Caco-2 (cell line): ENCODE data around the gene NEUROD1. TPM values are rescaled to one million over a fixed set of nuclear protein-coding genes. Genes with fewer than 3 reads are reported as not detected.

Experiments used
- Bru-seq: library from RNA; stranded (reverse); fragments of 400-500 nt; gene quantifications from one replicate; lab custom pipeline; 2021; lab: Mats Ljungman, UMichigan
- BruChase-seq, 2 experiments: library from RNA; stranded (reverse); fragments of 400-500 nt; gene quantifications; one replicate each; lab custom pipeline; 2021; lab: Mats Ljungman, UMichigan
- BruUV-seq: library from RNA; stranded (reverse); fragments of 400-500 nt; replicated peaks from 2 replicates; lab custom pipeline; 2021; lab: Mats Ljungman, UMichigan
- CTCF ChIA-PET: fragments of 300-600 bp; sonication (Branson Sonifier 250); formaldehyde crosslinking; loops from one replicate; lab custom pipeline; 2022; ENCODE audit warnings: antibody characterized with exemption; lab: Charles Lee
- POLR2A ChIA-PET: fragments of 300-600 bp; sonication (Branson Sonifier 250); formaldehyde crosslinking; loops from one replicate; lab custom pipeline; 2022; ENCODE audit warnings: antibody characterized with exemption; lab: Charles Lee
- DNase-seq, 2 experiments: peaks; one replicate each; pipeline versions ENCODE4 v3.0.0 to v3.0.0-alpha.2; 2020 to 2022
- H3K27me3 ChIP-seq: replicated peaks from 2 replicates; pipeline ENCODE4 v1.6.0; 2011; ENCODE audit warnings: low read length; ENCODE audit not compliant: control insufficient read depth, insufficient read depth
- H3K36me3 ChIP-seq: 2 replicates; pipeline ENCODE4 v1.5.1; 2011; ENCODE audit warnings: low read length; ENCODE audit not compliant: control insufficient read depth, insufficient read depth
- H3K4me1 ChIP-seq: fragments of 250-450 bp; sonication (Bioruptor Pico); 2 replicates; pipeline ENCODE4 v1.5.1; 2020; ENCODE audit warnings: mild to moderate bottlenecking
- H3K4me3 ChIP-seq: 2 replicates; pipeline ENCODE4 v1.5.1; 2011; ENCODE audit warnings: low read depth, mild to moderate bottlenecking, control low read depth, low read length
- H3K9me3 ChIP-seq: fragments of 250-450 bp; sonication (Bioruptor Pico); 2 replicates; pipeline ENCODE4 v1.5.1; 2020; ENCODE audit warnings: mild to moderate bottlenecking, moderate library complexity
- H3K27ac Mint-ChIP-seq: one replicate; pipeline ENCODE4 v1.8.0; 2022; ENCODE audit warnings: mixed read lengths; ENCODE audit not compliant: unreplicated experiment
- H3K27me3 Mint-ChIP-seq: one replicate; pipeline ENCODE4 v1.8.0; 2022; ENCODE audit warnings: mixed read lengths; ENCODE audit not compliant: insufficient read depth, unreplicated experiment
- H3K36me3 Mint-ChIP-seq: one replicate; pipeline ENCODE4 v1.8.0; 2022; ENCODE audit warnings: mild to moderate bottlenecking, mixed read lengths; ENCODE audit not compliant: insufficient read depth, unreplicated experiment
- H3K4me1 Mint-ChIP-seq: one replicate; pipeline ENCODE4 v1.8.0; 2022; ENCODE audit warnings: low read depth, mixed read lengths; ENCODE audit not compliant: unreplicated experiment
- H3K4me3 Mint-ChIP-seq: one replicate; pipeline ENCODE4 v1.8.0; 2022; ENCODE audit warnings: mild to moderate bottlenecking, moderate library complexity, mixed read lengths; ENCODE audit not compliant: unreplicated experiment
- H3K9me3 Mint-ChIP-seq: one replicate; pipeline ENCODE4 v1.8.0; 2022; ENCODE audit warnings: mixed read lengths; ENCODE audit not compliant: unreplicated experiment
- intact Hi-C: fragments of 100-400 bp; cut with micrococcal nuclease; formaldehyde crosslinking; loops from one replicate; pipeline ENCODE4 v1.10.0; 2022; ENCODE audit not compliant: unreplicated experiment
- long read RNA-seq: library from polyadenylated mRNA; stranded (forward); transcript quantifications from one replicate; pipeline ENCODE4 v2.0.0, GENCODE V29; 2022
- total RNA-seq: library from RNA; stranded (reverse); gene quantifications from 2 replicates; pipeline ENCODE4 v1.2.3, GENCODE V29; 2022
- TF ChIP-seq, protein P1 (sequence below), 2 experiments: fragments of 200-600 bp in 1 of 2; IDR thresholded peaks; 1 replicate in 1 of 2; 2 replicates in 1 of 2; pipeline versions ENCODE4 v1.5.1 to v1.8.0; 2011 to 2022; ENCODE audit warnings: antibody characterized with exemption in 1 of 2, control low read depth in 1 of 2, inconsistent platforms in 1 of 2, low read depth in 1 of 2, low read length in 1 of 2, mild to moderate bottlenecking in 1 of 2, moderate library complexity in 1 of 2; ENCODE audit not compliant: insufficient read depth in 1 of 2, severe bottlenecking in 1 of 2, unreplicated experiment in 1 of 2

NEUROD1 gene
- not detected in 2 replicates for total RNA-seq
- not detected for Bru-seq, nascent RNA
- BruChase-seq, experiment 1, labeled RNA remaining after a 2-hour chase = not detected
- not detected for BruChase-seq, experiment 2, labeled RNA remaining after a 6-hour chase
- long read RNA-seq = 0 reads

DNA sequence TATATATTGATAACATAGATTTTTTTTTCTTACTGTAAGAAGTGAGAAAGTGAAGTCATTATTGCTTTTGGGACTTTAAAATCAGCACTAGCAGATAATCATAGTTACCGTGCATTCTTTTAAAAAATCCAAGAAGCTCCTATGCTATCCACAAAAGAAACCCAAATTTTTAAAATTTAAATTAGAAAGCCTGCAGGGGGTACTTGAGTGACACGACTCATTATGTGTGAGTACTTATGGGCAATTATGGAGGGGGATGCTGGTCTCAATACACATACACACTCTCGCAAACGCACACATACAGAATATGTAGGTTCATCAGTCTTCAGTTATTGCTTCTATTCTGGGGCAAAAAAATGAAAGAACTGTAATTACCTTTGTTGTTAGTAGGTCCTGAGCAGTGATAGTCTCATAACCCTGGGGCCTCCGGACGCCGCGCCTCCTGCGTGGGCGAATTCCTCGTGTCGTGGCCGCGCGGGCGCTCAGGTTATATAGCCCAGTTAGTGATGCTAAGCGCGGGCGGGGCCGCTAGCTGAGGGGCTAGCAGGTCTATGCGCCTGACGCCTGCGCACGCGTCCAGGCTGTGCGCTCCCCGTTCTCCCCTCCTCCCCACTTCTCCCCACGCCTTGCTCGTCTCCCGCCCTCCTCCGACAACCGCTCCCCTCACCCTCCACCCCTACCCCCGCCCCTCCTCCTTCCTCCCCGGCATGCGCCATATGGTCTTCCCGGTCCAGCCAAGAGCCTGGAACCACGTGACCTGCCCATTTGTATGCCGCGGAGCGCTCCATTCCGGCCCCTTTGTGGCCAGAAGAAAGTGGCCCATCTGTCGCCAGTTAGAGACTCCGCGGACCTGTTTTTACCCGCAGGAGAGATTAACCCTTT lies at the start of gene NEUROD1:
NEUROD1 (minus strand) TSS at position 463 of the 882 bp plus-strand sequence. CDS start 1,657 bp downstream, outside the sequence.
- Histone ChIP-seq H3K36me3 (no peaks in the 10 kb centered on the region), H3K4me1 (no peaks in the 10 kb centered on the region), H3K27me3 (no peaks in the 10 kb centered on the region), H3K9me3 (no peaks in the 10 kb centered on the region), H3K4me3 (no peak within 1 kb of the TSS)
- ChIA-PET CTCF (no interaction called here), POLR2A (no interaction called here)
- no TSS peak for BruUV-seq
- Mint-ChIP-seq H3K4me3 (no peak within 1 kb of the TSS), H3K27me3 (peaks cover 13% of the 10 kb centered on the region), H3K36me3 (no peaks in the 10 kb centered on the region), H3K27ac (no peak within 1 kb of the TSS), H3K9me3 (peaks cover 10% of the 10 kb centered on the region), H3K4me1 (no peaks in the 10 kb centered on the region)
- TF ChIP-seq, protein P1, sequence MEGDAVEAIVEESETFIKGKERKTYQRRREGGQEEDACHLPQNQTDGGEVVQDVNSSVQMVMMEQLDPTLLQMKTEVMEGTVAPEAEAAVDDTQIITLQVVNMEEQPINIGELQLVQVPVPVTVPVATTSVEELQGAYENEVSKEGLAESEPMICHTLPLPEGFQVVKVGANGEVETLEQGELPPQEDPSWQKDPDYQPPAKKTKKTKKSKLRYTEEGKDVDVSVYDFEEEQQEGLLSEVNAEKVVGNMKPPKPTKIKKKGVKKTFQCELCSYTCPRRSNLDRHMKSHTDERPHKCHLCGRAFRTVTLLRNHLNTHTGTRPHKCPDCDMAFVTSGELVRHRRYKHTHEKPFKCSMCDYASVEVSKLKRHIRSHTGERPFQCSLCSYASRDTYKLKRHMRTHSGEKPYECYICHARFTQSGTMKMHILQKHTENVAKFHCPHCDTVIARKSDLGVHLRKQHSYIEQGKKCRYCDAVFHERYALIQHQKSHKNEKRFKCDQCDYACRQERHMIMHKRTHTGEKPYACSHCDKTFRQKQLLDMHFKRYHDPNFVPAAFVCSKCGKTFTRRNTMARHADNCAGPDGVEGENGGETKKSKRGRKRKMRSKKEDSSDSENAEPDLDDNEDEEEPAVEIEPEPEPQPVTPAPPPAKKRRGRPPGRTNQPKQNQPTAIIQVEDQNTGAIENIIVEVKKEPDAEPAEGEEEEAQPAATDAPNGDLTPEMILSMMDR (IDR thresholded peaks at IDR 0.05; ENCODE audit: insufficient read depth in 1 of 2, low read depth in 1 of 2, low read length in 1 of 2, severe bottlenecking in 1 of 2, unreplicated experiment in 1 of 2) = no peak
- intact Hi-C loops = no loop called here
- no peak for DNase-seq

DNA sequence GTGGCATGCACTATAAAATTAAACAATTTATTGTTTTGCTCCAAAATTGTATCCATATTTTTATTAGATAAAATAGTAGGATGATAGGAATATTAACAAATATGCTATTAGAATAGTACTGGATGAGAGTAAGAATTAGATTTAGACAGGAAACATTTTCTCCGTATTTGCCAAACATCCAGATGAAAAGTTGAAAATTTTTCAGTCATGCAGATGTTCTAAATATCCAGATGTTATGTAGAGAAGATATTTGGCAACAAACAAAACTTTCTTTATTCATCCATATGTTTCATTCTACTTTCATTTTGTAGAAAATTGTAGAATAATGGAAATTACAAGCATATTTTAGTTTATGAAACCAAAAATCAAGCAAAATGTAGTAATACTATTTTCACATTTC lies 45.2 kb upstream of the NEUROD1 start:
- POLR2A ChIA-PET = no interaction called here
- H3K4me3 Mint-ChIP-seq = no peak overlapping the region
- Histone ChIP-seq H3K27me3 (no peaks in the 10 kb centered on the region), H3K4me1 (no peaks in the 10 kb centered on the region), H3K36me3 (no peaks in the 10 kb centered on the region), H3K4me3 (no peak overlapping the region), H3K9me3 (no peaks in the 10 kb centered on the region)
- no peaks in the 10 kb centered on the region for H3K36me3 Mint-ChIP-seq
- H3K27me3 Mint-ChIP-seq = peaks cover 5% of the 10 kb centered on the region
- H3K9me3 Mint-ChIP-seq = no peaks in the 10 kb centered on the region
- no peak overlapping the region for H3K27ac Mint-ChIP-seq
- TF ChIP-seq, protein P1 (IDR thresholded peaks at IDR 0.05; ENCODE audit: insufficient read depth in 1 of 2, low read depth in 1 of 2, low read length in 1 of 2, severe bottlenecking in 1 of 2, unreplicated experiment in 1 of 2) = no peak
- no TSS peak for BruUV-seq
- no peaks in the 10 kb centered on the region for H3K4me1 Mint-ChIP-seq
- intact Hi-C loops = no loop called here
- CTCF ChIA-PET = no interaction called here
- DNase-seq = no peak

DNA sequence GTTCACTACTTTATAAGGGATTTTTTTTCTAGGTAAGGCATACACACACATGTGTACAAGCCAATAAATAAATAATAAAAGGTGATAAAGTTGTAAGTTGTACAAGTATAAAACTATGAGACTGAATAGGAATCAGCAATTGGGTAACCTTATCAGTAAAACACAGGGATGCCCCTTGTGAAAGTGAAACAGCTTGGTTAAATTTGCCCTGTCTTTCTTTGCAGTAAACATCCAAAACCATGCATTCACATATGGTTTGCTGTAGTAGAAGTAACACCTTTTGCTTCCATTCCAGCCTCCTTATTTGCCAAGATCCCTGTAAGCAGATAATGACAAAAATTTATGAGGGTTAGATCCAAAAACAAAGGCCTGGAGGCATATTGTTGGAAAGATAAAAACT lies 44.3 kb upstream of the NEUROD1 start:
- BruUV-seq = no TSS peak
- Mint-ChIP-seq H3K36me3 (no peaks in the 10 kb centered on the region), H3K27me3 (peaks cover 5% of the 10 kb centered on the region), H3K9me3 (no peaks in the 10 kb centered on the region), H3K4me3 (no peak overlapping the region), H3K27ac (no peak overlapping the region), H3K4me1 (no peaks in the 10 kb centered on the region)
- no peak overlapping the region for H3K4me3 ChIP-seq
- CTCF ChIA-PET = no interaction called here
- H3K9me3 ChIP-seq = no peaks in the 10 kb centered on the region
- intact Hi-C loops = no loop called here
- no peaks in the 10 kb centered on the region for H3K36me3 ChIP-seq
- no peak for DNase-seq
- TF ChIP-seq, protein P1 (IDR thresholded peaks at IDR 0.05; ENCODE audit: insufficient read depth in 1 of 2, low read depth in 1 of 2, low read length in 1 of 2, severe bottlenecking in 1 of 2, unreplicated experiment in 1 of 2) = no peak
- H3K4me1 ChIP-seq = no peaks in the 10 kb centered on the region
- POLR2A ChIA-PET = no interaction called here
- no peaks in the 10 kb centered on the region for H3K27me3 ChIP-seq
